ENCODE data around the gene DIPK1B. TPM values are rescaled to one million over a fixed set of nuclear protein-coding genes. Genes with fewer than 3 reads are reported as not detected.

Gene DIPK1B
- total and polyA plus RNA-seq, 2 experiments from 2014 or later = 18.7 to 60.0 TPM

DNA sequence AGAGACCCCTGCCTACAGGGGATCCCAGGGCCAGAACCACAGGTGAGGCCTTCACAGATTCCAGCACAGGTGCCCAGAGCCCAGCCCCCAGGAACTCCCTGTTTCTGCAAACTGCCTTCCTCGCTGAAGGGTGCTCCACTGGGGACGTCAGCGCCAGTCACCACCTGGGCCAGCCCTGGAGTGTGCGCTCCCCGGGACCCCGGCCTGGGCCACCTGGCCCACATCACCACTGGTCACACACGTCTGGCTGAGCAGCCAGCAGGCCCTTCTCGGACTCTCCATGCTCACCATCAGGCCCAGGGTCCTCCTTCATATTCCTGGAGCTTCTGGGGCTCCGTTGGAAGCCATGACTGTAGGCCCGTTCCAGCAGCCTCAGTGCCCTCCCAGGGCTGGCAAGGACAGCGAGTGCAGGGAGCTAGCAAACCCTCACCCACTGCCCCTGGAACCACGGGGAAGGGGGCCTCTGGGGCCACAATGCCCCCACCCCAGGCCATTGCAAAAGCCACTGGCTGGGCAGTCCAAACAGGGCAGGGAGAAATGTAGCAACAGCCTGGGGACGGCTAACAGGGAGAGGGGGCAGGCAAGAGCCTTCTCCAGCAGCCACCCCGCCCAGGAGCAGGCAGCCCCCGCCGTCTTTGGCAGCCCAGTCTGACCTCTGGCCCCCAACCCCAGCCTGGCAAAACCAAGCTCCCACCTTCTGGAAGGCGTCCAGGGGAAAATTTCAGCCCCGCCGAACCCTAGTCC lies 26.4 kb upstream of the DIPK1B start (continued):
- TF ChIP-seq, protein P1, sequence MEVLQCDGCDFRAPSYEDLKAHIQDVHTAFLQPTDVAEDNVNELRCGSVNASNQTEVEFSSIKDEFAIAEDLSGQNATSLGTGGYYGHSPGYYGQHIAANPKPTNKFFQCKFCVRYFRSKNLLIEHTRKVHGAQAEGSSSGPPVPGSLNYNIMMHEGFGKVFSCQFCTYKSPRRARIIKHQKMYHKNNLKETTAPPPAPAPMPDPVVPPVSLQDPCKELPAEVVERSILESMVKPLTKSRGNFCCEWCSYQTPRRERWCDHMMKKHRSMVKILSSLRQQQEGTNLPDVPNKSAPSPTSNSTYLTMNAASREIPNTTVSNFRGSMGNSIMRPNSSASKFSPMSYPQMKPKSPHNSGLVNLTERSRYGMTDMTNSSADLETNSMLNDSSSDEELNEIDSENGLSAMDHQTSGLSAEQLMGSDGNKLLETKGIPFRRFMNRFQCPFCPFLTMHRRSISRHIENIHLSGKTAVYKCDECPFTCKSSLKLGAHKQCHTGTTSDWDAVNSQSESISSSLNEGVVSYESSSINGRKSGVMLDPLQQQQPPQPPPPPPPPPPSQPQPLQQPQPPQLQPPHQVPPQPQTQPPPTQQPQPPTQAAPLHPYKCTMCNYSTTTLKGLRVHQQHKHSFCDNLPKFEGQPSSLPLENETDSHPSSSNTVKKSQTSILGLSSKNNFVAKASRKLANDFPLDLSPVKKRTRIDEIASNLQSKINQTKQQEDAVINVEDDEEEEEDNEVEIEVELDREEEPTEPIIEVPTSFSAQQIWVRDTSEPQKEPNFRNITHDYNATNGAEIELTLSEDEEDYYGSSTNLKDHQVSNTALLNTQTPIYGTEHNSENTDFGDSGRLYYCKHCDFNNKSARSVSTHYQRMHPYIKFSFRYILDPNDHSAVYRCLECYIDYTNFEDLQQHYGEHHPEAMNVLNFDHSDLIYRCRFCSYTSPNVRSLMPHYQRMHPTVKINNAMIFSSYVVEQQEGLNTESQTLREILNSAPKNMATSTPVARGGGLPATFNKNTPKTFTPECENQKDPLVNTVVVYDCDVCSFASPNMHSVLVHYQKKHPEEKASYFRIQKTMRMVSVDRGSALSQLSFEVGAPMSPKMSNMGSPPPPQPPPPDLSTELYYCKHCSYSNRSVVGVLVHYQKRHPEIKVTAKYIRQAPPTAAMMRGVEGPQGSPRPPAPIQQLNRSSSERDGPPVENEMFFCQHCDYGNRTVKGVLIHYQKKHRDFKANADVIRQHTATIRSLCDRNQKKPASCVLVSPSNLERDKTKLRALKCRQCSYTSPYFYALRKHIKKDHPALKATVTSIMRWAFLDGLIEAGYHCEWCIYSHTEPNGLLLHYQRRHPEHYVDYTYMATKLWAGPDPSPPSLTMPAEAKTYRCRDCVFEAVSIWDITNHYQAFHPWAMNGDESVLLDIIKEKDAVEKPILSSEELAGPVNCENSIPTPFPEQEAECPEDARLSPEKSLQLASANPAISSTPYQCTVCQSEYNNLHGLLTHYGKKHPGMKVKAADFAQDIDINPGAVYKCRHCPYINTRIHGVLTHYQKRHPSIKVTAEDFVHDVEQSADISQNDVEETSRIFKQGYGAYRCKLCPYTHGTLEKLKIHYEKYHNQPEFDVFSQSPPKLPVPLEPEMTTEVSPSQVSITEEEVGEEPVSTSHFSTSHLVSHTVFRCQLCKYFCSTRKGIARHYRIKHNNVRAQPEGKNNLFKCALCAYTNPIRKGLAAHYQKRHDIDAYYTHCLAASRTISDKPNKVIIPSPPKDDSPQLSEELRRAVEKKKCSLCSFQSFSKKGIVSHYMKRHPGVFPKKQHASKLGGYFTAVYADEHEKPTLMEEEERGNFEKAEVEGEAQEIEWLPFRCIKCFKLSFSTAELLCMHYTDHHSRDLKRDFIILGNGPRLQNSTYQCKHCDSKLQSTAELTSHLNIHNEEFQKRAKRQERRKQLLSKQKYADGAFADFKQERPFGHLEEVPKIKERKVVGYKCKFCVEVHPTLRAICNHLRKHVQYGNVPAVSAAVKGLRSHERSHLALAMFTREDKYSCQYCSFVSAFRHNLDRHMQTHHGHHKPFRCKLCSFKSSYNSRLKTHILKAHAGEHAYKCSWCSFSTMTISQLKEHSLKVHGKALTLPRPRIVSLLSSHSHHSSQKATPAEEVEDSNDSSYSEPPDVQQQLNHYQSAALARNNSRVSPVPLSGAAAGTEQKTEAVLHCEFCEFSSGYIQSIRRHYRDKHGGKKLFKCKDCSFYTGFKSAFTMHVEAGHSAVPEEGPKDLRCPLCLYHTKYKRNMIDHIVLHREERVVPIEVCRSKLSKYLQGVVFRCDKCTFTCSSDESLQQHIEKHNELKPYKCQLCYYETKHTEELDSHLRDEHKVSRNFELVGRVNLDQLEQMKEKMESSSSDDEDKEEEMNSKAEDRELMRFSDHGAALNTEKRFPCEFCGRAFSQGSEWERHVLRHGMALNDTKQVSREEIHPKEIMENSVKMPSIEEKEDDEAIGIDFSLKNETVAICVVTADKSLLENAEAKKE (CRISPR knock-in tag; IDR thresholded peaks at IDR 0.05) = no peak
- TF ChIP-seq NANOG (IDR thresholded peaks at IDR 0.05; ENCODE audit: borderline replicate concordance) (no peak), POLR2AphosphoS5 (IDR thresholded peaks at IDR 0.05; ENCODE audit: low read depth) (no peak), JUNB (IDR thresholded peaks at IDR 0.05; ENCODE audit: unreplicated experiment) (no peak), ZNF331 (CRISPR knock-in tag; IDR thresholded peaks at IDR 0.05; ENCODE audit: low read depth) (no peak)

DNA sequence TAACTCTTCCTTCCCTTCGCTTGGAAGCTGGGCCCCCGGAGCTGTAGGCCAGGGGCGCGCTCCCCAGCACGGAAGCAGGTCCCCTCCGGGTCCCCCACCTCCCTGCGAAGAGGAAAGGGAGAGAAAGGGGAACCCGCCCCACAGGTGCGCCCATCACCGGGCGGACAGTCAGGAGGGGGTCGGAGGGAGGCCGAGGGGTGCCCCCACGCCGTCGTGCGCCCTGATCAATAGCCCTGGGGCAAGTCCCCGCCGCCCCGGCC lies 25.9 kb upstream of the DIPK1B start:
- peak overlapping the region; percentile 75 for H3K4me3 ChIP-seq
- no peak overlapping the region for H3K27ac ChIP-seq (ENCODE audit: low read depth)
- peak overlapping the region; percentile 78 for H2AFZ ChIP-seq
- H3K36me3 Mint-ChIP-seq (ENCODE audit: low read depth) = no peaks in the 10 kb centered on the region
- DNase-seq (ENCODE audit: low spot score) (no peak), ATAC-seq (peak; percentile 1; the same call in 2 of the 3 replicates)
- H3K4me2 ChIP-seq = peak overlapping the region; percentile 94
- H3K9me3 Mint-ChIP-seq = no peaks in the 10 kb centered on the region
- peaks cover 9% of the 10 kb centered on the region; the same call in 2 of the 3 replicates for H3K4me1 Mint-ChIP-seq
- H3K27me3 Mint-ChIP-seq (ENCODE audit: insufficient read depth, low read depth, poor library complexity) = peaks cover 23% of the 10 kb centered on the region
- peak overlapping the region; percentile 80 for H3K4me3 Mint-ChIP-seq
- 0 out of 2 replicates have a peak, but pooled peaks cover 3% of the 10 kb centered on the region for H3F3A ChIP-seq (replicated peaks; ENCODE audit: low read depth)
- H3K9me2 ChIP-seq (ENCODE audit: insufficient read depth) = no peaks in the 10 kb centered on the region
- no peaks in the 10 kb centered on the region for H3K27me3 ChIP-seq (ENCODE audit: insufficient read depth)
- H3K4me1 ChIP-seq (ENCODE audit: insufficient read depth) = no peaks in the 10 kb centered on the region; the same call in 1 of the 2 replicates
- no peaks in the 10 kb centered on the region for H4K20me1 ChIP-seq (replicated peaks; ENCODE audit: insufficient read depth)
- H3K36me3 ChIP-seq (ENCODE audit: insufficient read depth) = no peaks in the 10 kb centered on the region
- peaks cover 10% of the 10 kb centered on the region; the same call in 1 of the 2 replicates for H3K79me2 ChIP-seq (replicated peaks; ENCODE audit: insufficient read depth)
- H3K27ac Mint-ChIP-seq = no peak overlapping the region
- TF ChIP-seq ZNF114 (CRISPR knock-in tag; IDR thresholded peaks at IDR 0.05) (no peak), EZH2 (IDR thresholded peaks at IDR 0.05; ENCODE audit: low read depth, unreplicated experiment) (no peak), JUNB (IDR thresholded peaks at IDR 0.05; ENCODE audit: unreplicated experiment) (no peak), STAT1 (IDR thresholded peaks at IDR 0.05; ENCODE audit: unreplicated experiment) (no peak), EZH2phosphoT487 (IDR thresholded peaks at IDR 0.05; ENCODE audit: unreplicated experiment) (no peak)
- TF ChIP-seq, protein P1 (CRISPR knock-in tag; IDR thresholded peaks at IDR 0.05) = no peak

Data from GM23338 (cell line).